GM20000 (cell line): ENCODE data around the gene MYL11.
A peak's percentile ranks its signal among the peaks of the same experiment; 100 is the strongest.

Source experiments
- DNase-seq: peaks from one replicate; pipeline ENCODE4 v3.0.0; 2012; ENCODE audit warnings: low spot score
- TF ChIP-seq, protein P1 (sequence below): IDR thresholded peaks from 2 replicates; pipeline ENCODE4 v1.5.1; 2012; ENCODE audit warnings: mild to moderate bottlenecking, control low read depth; ENCODE audit errors: extremely low read depth, missing control alignments

The MYL11 gene

GRCh38 chr16:30397776-30398660 is 23.4 kb downstream of the MYL11 start:
- TF ChIP-seq, protein P1, sequence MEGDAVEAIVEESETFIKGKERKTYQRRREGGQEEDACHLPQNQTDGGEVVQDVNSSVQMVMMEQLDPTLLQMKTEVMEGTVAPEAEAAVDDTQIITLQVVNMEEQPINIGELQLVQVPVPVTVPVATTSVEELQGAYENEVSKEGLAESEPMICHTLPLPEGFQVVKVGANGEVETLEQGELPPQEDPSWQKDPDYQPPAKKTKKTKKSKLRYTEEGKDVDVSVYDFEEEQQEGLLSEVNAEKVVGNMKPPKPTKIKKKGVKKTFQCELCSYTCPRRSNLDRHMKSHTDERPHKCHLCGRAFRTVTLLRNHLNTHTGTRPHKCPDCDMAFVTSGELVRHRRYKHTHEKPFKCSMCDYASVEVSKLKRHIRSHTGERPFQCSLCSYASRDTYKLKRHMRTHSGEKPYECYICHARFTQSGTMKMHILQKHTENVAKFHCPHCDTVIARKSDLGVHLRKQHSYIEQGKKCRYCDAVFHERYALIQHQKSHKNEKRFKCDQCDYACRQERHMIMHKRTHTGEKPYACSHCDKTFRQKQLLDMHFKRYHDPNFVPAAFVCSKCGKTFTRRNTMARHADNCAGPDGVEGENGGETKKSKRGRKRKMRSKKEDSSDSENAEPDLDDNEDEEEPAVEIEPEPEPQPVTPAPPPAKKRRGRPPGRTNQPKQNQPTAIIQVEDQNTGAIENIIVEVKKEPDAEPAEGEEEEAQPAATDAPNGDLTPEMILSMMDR: no peak
- no peak for DNase-seq

DNA sequence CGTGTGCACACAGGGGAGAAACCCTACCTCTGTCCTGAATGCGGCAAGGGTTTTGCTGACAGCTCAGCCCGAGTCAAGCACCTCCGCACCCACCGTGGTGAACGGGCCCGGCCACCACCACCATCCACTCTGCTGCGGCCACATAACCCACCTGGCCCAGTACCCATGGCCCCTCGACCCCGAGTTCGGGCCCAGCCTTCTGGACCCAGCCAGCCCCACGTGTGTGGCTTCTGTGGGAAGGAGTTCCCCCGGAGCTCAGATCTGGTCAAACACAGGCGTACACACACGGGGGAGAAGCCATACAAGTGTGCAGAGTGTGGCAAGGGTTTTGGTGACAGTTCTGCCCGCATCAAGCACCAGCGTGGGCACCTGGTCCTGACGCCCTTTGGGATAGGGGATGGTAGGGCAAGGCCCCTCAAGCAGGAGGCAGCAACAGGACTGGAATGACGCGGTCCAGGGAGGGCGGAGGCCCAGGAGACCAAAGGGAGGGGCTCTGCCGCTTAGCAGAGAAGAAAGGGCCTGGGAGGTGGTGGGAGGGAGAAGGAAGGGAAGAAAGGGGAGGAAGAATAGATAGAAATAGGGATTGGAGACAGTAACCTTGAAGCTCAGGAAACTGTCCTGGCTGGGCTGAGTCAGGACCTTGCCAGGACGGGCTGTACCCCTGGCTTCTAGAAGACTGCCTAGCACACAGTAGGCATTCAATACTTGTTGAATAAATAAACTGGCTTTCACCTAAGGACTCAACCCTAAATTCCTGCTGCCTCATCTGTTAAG is 24.2 kb downstream of the MYL11 start:
- TF ChIP-seq, protein P1: no peak
- no peak for DNase-seq

GRCh38 chr16:30399435-30400186 is 25.0 kb downstream of the MYL11 start:
- TF ChIP-seq, protein P1: no peak

DNA sequence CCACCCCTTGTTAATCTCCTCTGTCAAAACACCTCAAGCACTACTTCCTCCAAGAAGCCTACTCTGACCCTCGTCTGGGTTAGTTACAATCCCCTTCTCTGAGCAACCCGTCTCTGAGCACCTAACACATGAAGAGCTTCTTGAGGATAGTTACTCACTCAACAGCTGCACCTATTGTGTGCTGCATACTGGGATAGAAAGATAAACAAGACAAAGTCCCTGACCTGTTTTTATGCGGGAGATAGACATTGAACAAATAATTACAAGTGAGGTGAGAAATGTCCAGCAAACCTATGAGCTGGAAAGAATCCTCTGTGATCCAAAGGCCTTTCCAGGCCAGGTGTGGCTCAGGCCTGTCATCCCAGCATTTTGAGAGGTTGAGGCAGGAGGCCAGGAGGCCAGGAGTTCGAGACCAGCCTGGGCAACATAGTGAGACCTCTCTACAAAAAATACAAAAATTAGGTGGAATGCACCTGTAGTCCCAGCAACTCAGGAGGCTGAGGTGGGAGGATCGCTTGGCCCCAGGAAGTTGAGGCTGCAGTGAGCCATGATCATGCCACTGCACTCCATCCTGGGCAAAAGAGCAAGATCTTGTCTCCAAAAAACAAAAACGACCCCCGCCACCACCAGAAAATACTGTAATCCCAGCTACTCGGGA is 27.3 kb downstream of the MYL11 start:
- TF ChIP-seq, protein P1: no peak
- no peak for DNase-seq

More at GRCh38 chr16:30399435-30400186, 25.0 kb downstream of the MYL11 start:
- no peak for DNase-seq

DNA sequence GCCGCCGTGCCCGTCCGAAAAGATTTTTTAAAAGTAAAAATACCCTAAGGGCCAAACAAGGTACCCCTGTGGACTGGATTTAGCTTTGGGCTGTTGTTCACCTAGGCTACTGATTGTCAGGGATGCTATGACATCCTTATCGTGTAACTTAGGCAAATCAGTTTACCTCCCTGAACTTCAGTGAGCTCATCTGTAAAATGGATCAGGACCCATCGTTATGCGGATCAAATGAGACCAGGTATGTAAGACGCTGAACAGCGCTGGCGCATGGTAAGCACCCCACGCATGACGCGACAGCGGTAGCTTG is 32.1 kb downstream of the MYL11 start:
- TF ChIP-seq, protein P1: no peak
- DNase-seq: no peak

- DNase-seq: peak; percentile 96
- TF ChIP-seq, protein P1: no peak
Measured at GRCh38 chr16:30407102-30407803, 32.7 kb downstream of the MYL11 start, which contains the start of gene ZNF771. TSS of gene ZNF771 (plus strand) at chr16:30407606. CDS start at chr16:30408054, 448 bp downstream.
